CD4-positive, alpha-beta T cell treated with Interleukin-15 for 1 hour (primary cell): ENCODE results near the gene ILRUN.
"Not testable (repeated sequence)": the region's sequence is repeated elsewhere in the genome, so short reads cannot be mapped to it uniquely, and the experiment has no call there.

Source experiments
- DNase-seq: peaks from one replicate; pipeline ENCODE4 v3.0.0-alpha.2; 2020

The ILRUN gene

GRCh38 chr6:34696189-34696738 lies 303 bp downstream of the ILRUN start:
- DNase-seq, result no peak

- DNase-seq, result no peak
These were observed 808 bp downstream of the ILRUN start for GRCh38 chr6:34695729-34696188.

GRCh38 chr6:34692280-34692679 lies 4.3 kb downstream of the ILRUN start:
- no peak for DNase-seq

GRCh38 chr6:34689742-34690141 lies 6.8 kb downstream of the ILRUN start:
- DNase-seq, result no peak

DNA sequence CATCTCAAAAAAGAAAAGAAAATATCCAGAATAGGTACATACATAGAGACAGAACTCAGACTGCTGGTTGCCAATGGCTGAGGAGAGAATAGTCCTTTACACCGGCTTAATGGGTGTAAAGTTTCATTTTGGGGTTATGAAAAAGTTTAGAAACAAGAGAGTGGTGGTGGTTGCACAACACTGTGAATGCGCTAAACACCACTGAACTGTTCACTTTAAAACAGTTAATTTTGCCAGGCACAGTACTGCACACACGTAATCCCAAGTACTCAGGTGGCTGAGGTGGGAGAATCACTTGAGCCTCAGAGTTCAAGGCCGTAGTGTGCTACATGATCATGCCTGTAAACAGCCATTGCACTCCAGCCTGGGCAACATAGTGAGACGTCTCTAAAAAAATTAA lies 7.6 kb downstream of the ILRUN start:
- no peak for DNase-seq

GRCh38 chr6:34684919-34685318 lies 11.6 kb downstream of the ILRUN start:
- no peak for DNase-seq

DNA sequence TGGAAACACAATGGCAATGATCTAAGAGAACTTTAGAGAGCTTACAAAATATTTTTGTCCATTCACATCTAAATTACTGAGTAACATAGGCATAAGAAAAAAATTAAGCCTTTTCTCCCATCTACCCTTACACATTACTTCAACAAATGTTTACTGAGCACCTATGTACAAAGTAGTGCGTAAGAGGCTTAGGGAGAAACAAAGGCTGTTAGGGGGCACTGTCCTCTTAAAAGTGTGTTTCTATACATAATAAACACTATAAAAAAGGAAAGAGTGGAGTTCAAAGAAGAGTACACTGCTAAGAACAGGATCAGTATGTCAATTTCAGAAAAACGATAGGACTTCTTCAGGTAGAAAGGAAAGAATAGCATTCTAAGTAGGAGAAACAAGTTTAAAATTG lies 12.2 kb downstream of the ILRUN start:
- DNase-seq, result no peak

DNA sequence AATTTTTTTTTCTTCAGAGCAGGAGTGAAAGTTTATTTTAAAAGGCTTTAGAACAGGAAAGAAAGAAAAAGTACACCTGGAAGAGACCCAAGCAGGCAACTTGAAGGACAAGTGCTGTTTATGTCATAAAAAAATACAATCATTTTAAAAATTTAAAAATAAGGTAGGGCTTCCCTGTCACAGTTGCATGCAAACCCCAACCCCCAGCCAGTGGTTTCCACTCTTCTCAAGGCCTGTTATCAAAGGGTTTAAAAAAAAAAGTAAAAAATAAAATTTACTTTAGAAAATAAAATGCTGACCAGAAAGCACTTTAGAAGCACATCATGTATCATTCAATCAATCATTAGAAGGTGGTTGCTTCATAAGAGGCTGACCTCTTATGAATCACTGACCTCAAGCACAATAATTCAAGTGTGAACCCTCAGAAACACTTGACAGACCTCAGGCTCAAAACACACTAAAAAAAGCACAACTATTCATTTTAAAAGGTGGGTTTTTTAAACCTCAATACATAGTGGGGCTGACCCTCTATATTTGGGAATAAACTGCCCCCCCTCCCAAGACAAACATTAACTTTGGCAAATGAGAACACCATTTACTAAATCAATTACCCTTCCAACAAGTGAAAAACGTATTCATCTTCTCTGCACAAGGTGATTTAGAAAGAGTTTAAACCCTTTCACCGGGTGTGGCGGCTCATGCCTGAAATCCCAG lies 15.6 kb downstream of the ILRUN start:
- DNase-seq, result no peak

- not testable (repeated sequence) for DNase-seq
These were observed 16.3 kb downstream of the ILRUN start for GRCh38 chr6:34680313-34680712.

GRCh38 chr6:34679552-34680253 lies 16.9 kb downstream of the ILRUN start:
- DNase-seq, result no peak

- DNase-seq, result no peak
These were observed 20.4 kb downstream of the ILRUN start for GRCh38 chr6:34676140-34676539.

DNA sequence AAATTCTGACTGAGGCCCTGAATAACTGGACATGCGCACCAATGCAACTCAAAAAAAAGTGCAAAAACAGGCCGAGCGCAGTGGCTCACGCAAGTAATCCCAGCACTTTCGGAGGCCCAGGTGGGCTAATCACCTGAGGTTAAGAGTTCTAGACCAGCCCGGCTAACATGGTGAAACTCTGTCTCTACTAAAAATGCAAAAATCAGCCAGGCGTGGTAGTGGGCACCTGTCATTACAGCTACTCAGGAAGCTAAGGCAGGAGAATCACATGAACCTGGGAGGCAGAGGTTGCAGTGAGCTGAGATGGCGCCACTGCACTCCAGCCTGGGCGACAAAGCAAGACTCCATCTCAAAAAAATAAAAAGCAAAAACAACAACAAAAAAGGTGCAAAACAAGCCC lies 21.6 kb downstream of the ILRUN start:
- DNase-seq, result not testable (repeated sequence)

- DNase-seq, result no peak
These were observed 22.3 kb downstream of the ILRUN start for GRCh38 chr6:34674268-34674639.

GRCh38 chr6:34673064-34673463 lies 23.5 kb downstream of the ILRUN start:
- no peak for DNase-seq

- DNase-seq, result no peak
These were observed 23.9 kb downstream of the ILRUN start for GRCh38 chr6:34672657-34673043.

DNA sequence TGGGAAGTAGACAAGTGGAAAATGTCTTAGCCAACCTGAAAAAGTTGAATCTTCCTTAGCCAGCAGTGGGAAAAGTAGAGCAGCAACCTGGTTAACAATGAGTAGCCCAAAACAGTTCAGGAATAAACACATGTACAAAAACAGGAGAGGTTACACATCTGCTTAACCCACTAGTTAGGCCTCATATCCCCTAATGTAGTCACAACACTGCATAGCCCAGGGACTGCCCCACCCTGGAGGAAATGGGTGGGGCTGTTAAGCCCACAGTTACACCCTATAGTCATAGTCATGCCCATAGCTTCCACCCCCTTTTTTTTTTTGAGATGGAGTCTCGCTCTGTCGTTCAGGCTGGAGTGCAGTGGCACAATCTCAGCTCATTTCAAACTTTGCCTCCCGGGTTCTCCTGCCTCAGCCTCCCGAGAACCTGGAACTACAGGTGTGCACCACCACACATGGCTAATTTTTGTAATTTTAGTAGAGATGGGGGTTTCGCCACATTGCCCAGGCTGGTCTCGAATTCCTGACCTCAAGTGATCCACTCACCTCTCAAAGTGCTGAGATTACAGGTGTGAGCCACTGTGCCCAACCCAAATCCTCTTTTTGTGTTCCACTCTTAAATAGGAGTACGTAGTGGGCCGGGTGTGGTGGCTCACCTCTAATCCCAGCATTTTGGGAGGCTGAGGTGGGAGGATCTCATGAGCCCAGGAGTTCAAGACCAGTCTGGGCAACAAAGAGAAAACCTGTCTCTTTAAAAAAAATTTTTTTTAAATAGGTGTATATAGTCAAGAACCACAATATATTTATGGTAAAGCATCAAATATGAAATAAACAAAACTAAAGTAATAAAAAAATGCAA lies 24.5 kb downstream of the ILRUN start:
- peak; percentile 88 for DNase-seq

- DNase-seq, result no peak
These were observed 25.2 kb downstream of the ILRUN start for GRCh38 chr6:34671367-34671766.

DNA sequence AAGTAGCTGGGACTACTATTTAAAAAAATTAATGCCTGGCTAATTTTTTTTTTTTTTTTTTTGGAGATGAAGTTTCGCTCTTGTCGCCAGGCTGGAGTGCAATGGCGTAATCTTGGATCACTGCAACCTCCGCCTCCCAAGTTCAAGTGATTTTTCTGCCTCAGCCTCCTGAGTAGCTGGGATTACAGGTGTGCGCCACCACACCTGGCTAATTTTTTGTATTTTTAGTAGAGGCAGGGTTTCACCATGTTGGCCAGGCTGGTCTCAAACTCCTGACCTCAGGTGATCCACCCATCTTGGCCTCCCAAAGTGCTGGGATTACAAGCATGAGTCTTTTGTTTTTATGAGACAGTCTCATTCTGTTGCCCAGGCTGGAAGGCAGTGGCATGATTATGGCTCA lies 27.8 kb downstream of the ILRUN start:
- DNase-seq, result not testable (repeated sequence)

- DNase-seq, result no peak
These were observed 28.9 kb downstream of the ILRUN start for GRCh38 chr6:34667481-34668238.

- DNase-seq, result no peak
These were observed 31.5 kb downstream of the ILRUN start for GRCh38 chr6:34665019-34665418.

DNA sequence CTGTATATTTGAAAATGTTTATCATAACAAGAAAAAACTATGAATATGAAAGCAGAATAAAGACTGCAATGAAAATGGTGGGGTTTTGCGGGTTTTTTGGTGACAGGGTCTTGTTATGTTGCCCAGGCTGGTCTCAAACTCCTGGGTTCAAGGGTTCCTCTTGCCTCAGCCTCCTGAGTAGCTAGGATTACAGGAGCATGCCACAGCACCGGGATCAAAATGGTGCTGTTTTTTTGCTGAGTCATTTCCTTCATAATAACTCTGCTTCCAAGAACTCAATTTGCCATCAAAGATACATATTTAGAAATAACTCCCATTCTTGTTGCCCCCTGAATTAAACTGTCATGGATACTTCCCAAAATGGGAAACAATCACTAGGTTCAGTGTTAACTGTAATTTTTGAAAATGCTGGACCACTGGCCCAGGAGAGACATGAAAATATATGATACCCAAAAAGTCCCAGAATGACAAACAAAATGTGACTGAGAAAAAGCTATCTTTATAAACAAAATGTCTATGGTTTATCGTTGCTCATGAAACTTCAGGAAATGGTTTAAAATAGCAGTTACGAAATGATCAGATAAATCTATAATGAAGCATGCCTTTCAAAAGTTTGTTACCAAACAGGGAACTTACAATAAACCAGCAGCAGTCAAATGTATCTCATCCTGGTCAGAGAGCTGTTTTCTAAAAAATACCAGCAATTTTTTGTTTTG lies 32.2 kb downstream of the ILRUN start:
- no peak for DNase-seq

GRCh38 chr6:34663831-34664255 lies 32.7 kb downstream of the ILRUN start:
- DNase-seq, result no peak
